Measurements from ENCODE around the gene MAN1C1. TPM values are rescaled to one million over a fixed set of nuclear protein-coding genes. Genes with fewer than 3 reads are reported as not detected.

Gene MAN1C1
- total and polyA plus RNA-seq, 9 of the 15 experiments (the other 6 are each of a cell fraction or from before 2014, with no cell fraction given), result 0.04 to 0.44 (median 0.10) TPM; not detected in 3

- TF ChIP-seq VEZF1 (CRISPR knock-in tag; IDR thresholded peaks at IDR 0.05) (no peak), ETS1 (conservative IDR thresholded peaks at IDR 0.05; ENCODE audit: control insufficient read depth, low read depth, low read length) (no peak), RBM17 (IDR thresholded peaks at IDR 0.05; ENCODE audit: borderline replicate concordance, low read depth, low read length) (no peak), HOXB6 (CRISPR knock-in tag; IDR thresholded peaks at IDR 0.05; ENCODE audit: borderline replicate concordance) (no peak)
Observed at GRCh38 chr1:25680701-25681100, 64.1 kb downstream of the MAN1C1 start (continued).

- Histone ChIP-seq H3K4me3 (no peak overlapping the region), H3K27ac (ENCODE audit: extremely low read depth, low read depth, low read length) (no peak overlapping the region)
- POLR2A ChIA-PET, result interaction anchor here (0.7 to 0.9 kb wide), 3 partner anchors 10 to 104 kb away, joined by 3 read pairs; no protein-coding TSS in a partner anchor
- no peak for TF ChIP-seq TCFL5 (CRISPR knock-in tag; conservative IDR thresholded peaks at IDR 0.05)
- no peak for TF ChIP-seq ERF (CRISPR knock-in tag; IDR thresholded peaks at IDR 0.05)
- no peak for TF ChIP-seq XRCC4 (IDR thresholded peaks at IDR 0.05; ENCODE audit: extremely low read depth, insufficient read depth, insufficient read length)
- no peak for TF ChIP-seq ZNF407 (IDR thresholded peaks at IDR 0.05; ENCODE audit: low read depth)
- no peak for TF ChIP-seq GTF2E2 (tag; IDR thresholded peaks at IDR 0.05)
- no peak for TF ChIP-seq SETDB1 (IDR thresholded peaks at IDR 0.05; ENCODE audit: low read length)
Observed at GRCh38 chr1:25682059-25682601, 65.5 kb downstream of the MAN1C1 start.

More at GRCh38 chr1:25682059-25682601, 65.5 kb downstream of the MAN1C1 start:
- FAIRE-seq (no peak), ATAC-seq (no peak), DNase-seq (ENCODE audit: extremely low read depth in 1 of 4, low spot score in 3 of 4) (no peak)
- Histone ChIP-seq H3K36me3 (ENCODE audit: control insufficient read depth, insufficient read depth, low read length) (no peaks in the 10 kb centered on the region), H3K9me3 (replicated peaks; ENCODE audit: control insufficient read depth, insufficient read depth, low read depth, low read length) (no peaks in the 10 kb centered on the region), H3K79me2 (ENCODE audit: control insufficient read depth, insufficient read depth, low read length) (no peaks in the 10 kb centered on the region), H4K20me1 (replicated peaks; ENCODE audit: control insufficient read depth, insufficient read depth, low read length) (peaks cover 14% of the 10 kb centered on the region), H3K4me2 (ENCODE audit: insufficient read depth, low read length) (no peak overlapping the region), H3K4me1 (replicated peaks in 1 of 2; ENCODE audit: control insufficient read depth in 2 of 2, insufficient read depth in 2 of 2, low read length in 2 of 2) (no peaks in the 10 kb centered on the region), H3K9ac (ENCODE audit: insufficient read depth in 1 of 2, low read depth in 2 of 2, low read length in 2 of 2) (no peak overlapping the region), H2AFZ (ENCODE audit: low read depth, low read length) (no peak overlapping the region), H3K27me3 (ENCODE audit: control insufficient read depth in 2 of 2, insufficient read depth in 2 of 2, low read length in 2 of 2) (peaks cover 61 to 64% of the 10 kb centered on the region in 2 experiments), H3K9me1 (ENCODE audit: control insufficient read depth, insufficient read depth, low read length) (no peaks in the 10 kb centered on the region)
- BruUV-seq (replicated peaks), result no TSS peak
- intact Hi-C loops (cut with micrococcal nuclease), result no loop called here
- in situ Hi-C loops (cut with MboI), result no loop called here
- CTCF ChIA-PET (ENCODE audit: low intra/inter-chr PET ratio), result no interaction called here
- 2% methylated on average over 6 of the region's 6 CpGs for WGBS (ENCODE audit: insufficient coverage, low coverage, missing lambda C conversion rate)
